ENCODE measurements around the gene LAMTOR1.

- TF ChIP-seq CTCF (optimal IDR thresholded peaks at IDR 0.05 in 1 of 3, IDR thresholded peaks at IDR 0.05 in 1 of 3, conservative IDR thresholded peaks at IDR 0.05 in 1 of 3; ENCODE audit: extremely low read depth in 1 of 3, insufficient read depth in 2 of 3, low read length in 3 of 3), result no peak
- TF ChIP-seq EZH2 (IDR thresholded peaks at IDR 0.05; ENCODE audit: low read length), result no peak
Observed at GRCh38 chr11:72058416-72059034, 44.6 kb downstream of the LAMTOR1 start.
